CD4-positive, alpha-beta T cell (primary cell): ENCODE results near the gene PRSS50. TPM values are rescaled to one million over a fixed set of nuclear protein-coding genes. Genes with fewer than 3 reads are reported as not detected.

Experiments
- ATAC-seq: fragments of 200-7000 bp; cut with Tn5 transposase; one replicate; pipeline ENCODE4 v1.10.0; 2022; ENCODE audit warnings: mild to moderate bottlenecking; ENCODE audit not compliant: poor library complexity
- CTCF ChIA-PET: fragments of 350-600 bp; sonication (Branson Sonifier 250); formaldehyde crosslinking; loops from one replicate; lab custom pipeline; 2021; ENCODE audit warnings: antibody characterized with exemption, inconsistent platforms; lab: Charles Lee
- POLR2A ChIA-PET: fragments of 350-600 bp; sonication (Branson Sonifier 250); formaldehyde crosslinking; loops from one replicate; lab custom pipeline; 2021; ENCODE audit warnings: antibody characterized with exemption, inconsistent platforms; lab: Charles Lee
- DNase-seq, 14 experiments: peaks; one replicate each; pipeline ENCODE4 v3.0.0-alpha.2; 2013 to 2020; ENCODE audit warnings: mixed read lengths in 2 of 14
- H3K27ac ChIP-seq, 2 donors: one replicate each; pipeline versions ENCODE4 v1.5.1 to v1.7.0; 2013; ENCODE audit warnings: low read length in 2 of 2, low read depth in 1 of 2, mild to moderate bottlenecking in 1 of 2
- H3K27me3 ChIP-seq, 2 experiments: 1 replicate in 1 of 2; 2 replicates in 1 of 2; pipeline versions ENCODE4 v1.6.1 to v1.7.0; 2013; ENCODE audit warnings: low read length in 2 of 2, control low read depth in 1 of 2, mild to moderate bottlenecking in 1 of 2, moderate library complexity in 1 of 2; ENCODE audit not compliant: insufficient read depth in 2 of 2, control insufficient read depth in 1 of 2
- H3K36me3 ChIP-seq: one replicate; pipeline ENCODE4 v1.6.1; 2013; ENCODE audit warnings: low read length, control low read depth; ENCODE audit not compliant: insufficient read depth
- H3K4me1 ChIP-seq: one replicate; pipeline ENCODE4 v1.6.1; 2013; ENCODE audit warnings: low read length, control low read depth; ENCODE audit not compliant: insufficient read depth
- H3K4me3 ChIP-seq: one replicate; pipeline ENCODE4 v1.5.1; 2013; ENCODE audit warnings: mild to moderate bottlenecking, low read length, moderate library complexity
- H3K9me3 ChIP-seq, 2 experiments: 1 replicate in 1 of 2; 2 replicates in 1 of 2; pipeline versions ENCODE4 v1.6.1 to v1.7.0; 2013; ENCODE audit warnings: low read length in 2 of 2, mild to moderate bottlenecking in 2 of 2, control low read depth in 1 of 2, moderate library complexity in 1 of 2; ENCODE audit not compliant: control insufficient read depth in 1 of 2, insufficient read depth in 1 of 2
- H3K27ac Mint-ChIP-seq: one replicate; pipeline ENCODE4 v1.8.0; 2020; ENCODE audit warnings: mixed read lengths
- H3K27me3 Mint-ChIP-seq: one replicate; pipeline ENCODE4 v1.8.0; 2021; ENCODE audit warnings: mixed read lengths
- H3K36me3 Mint-ChIP-seq: one replicate; pipeline ENCODE4 v1.8.0; 2021; ENCODE audit warnings: low read depth, mixed read lengths
- H3K4me1 Mint-ChIP-seq: one replicate; pipeline ENCODE4 v1.8.0; 2021; ENCODE audit warnings: low read depth, mixed read lengths
- H3K4me3 Mint-ChIP-seq: one replicate; pipeline ENCODE4 v1.8.0; 2020; ENCODE audit warnings: mild to moderate bottlenecking, mixed read lengths
- H3K9me3 Mint-ChIP-seq: one replicate; pipeline ENCODE4 v1.8.0; 2020; ENCODE audit warnings: mixed read lengths
- CTCF ChIP-seq: fragments of 200-600 bp; IDR thresholded peaks from one replicate; pipeline ENCODE4 v1.8.0; 2022; ENCODE audit warnings: antibody characterized with exemption, mild to moderate bottlenecking
- intact Hi-C, 2 experiments: fragments of 100-400 bp; cut with DNase I in 1 of 2; cut with micrococcal nuclease in 1 of 2; formaldehyde crosslinking; loops; one replicate each; pipeline versions ENCODE4 v1.15.1 to v1.9.0; 2023 to 2025; cut with DNase I, micrococcal nuclease
- total RNA-seq, 174 experiments: library from RNA in 2 of 174; stranded (reverse) in 2 of 174; gene quantifications; one replicate each; pipeline ENCODE4 v1.2.3 and lab custom pipeline; 2021 to 2026

The PRSS50 gene
- total RNA-seq, 2 experiments from 2014 or later, result not detected

GRCh38 chr3:46670000-46670890, 47.4 kb downstream of the PRSS50 start:
- TF ChIP-seq CTCF, result no peak
- Histone ChIP-seq H3K27ac (no peak overlapping the region), H3K27me3 (no peaks in the 10 kb centered on the region), H3K36me3 (peaks cover 8% of the 10 kb centered on the region), H3K9me3 (no peaks in the 10 kb centered on the region), H3K4me3 (no peak overlapping the region), H3K4me1 (no peaks in the 10 kb centered on the region)
- DNase-seq, result peak in 1 of 14 experiments; percentile 4
- CTCF ChIA-PET, result no interaction called here
- peaks cover 33% of the 10 kb centered on the region for H3K36me3 Mint-ChIP-seq
- POLR2A ChIA-PET, result no interaction called here
- no peak for ATAC-seq
- no peaks in the 10 kb centered on the region for H3K4me1 Mint-ChIP-seq
- intact Hi-C loops, result no loop called here
- H3K27me3 Mint-ChIP-seq, result no peaks in the 10 kb centered on the region
- H3K27ac Mint-ChIP-seq, result no peak overlapping the region
- no peaks in the 10 kb centered on the region for H3K9me3 Mint-ChIP-seq
- no peak overlapping the region for H3K4me3 Mint-ChIP-seq

- no peaks in the 10 kb centered on the region for H3K9me3 ChIP-seq
- Mint-ChIP-seq H3K4me1 (no peaks in the 10 kb centered on the region), H3K4me3 (no peak overlapping the region), H3K36me3 (peaks cover 24% of the 10 kb centered on the region), H3K9me3 (no peaks in the 10 kb centered on the region), H3K27me3 (no peaks in the 10 kb centered on the region), H3K27ac (no peak overlapping the region)
- DNase-seq, result peak in 2 of 14 experiments; percentile 0 to 7
- ChIA-PET CTCF (no interaction called here), POLR2A (no interaction called here)
- H3K36me3 ChIP-seq, result peaks cover 4% of the 10 kb centered on the region
- intact Hi-C loops, result no loop called here
- no peak for TF ChIP-seq CTCF
- no peak overlapping the region for H3K4me3 ChIP-seq
- H3K4me1 ChIP-seq, result no peaks in the 10 kb centered on the region
- no peak overlapping the region for H3K27ac ChIP-seq
- no peak for ATAC-seq
- H3K27me3 ChIP-seq, result no peaks in the 10 kb centered on the region
These were observed 48.3 kb downstream of the PRSS50 start for GRCh38 chr3:46669191-46669999.

GRCh38 chr3:46668591-46668990, 49.1 kb downstream of the PRSS50 start:
- Mint-ChIP-seq H3K27ac (no peak overlapping the region), H3K27me3 (no peaks in the 10 kb centered on the region), H3K36me3 (peaks cover 19% of the 10 kb centered on the region), H3K4me1 (no peaks in the 10 kb centered on the region), H3K9me3 (no peaks in the 10 kb centered on the region), H3K4me3 (no peak overlapping the region)
- Histone ChIP-seq H3K4me1 (no peaks in the 10 kb centered on the region), H3K36me3 (peaks cover 4% of the 10 kb centered on the region), H3K27ac (no peak overlapping the region), H3K9me3 (no peaks in the 10 kb centered on the region), H3K4me3 (no peak overlapping the region), H3K27me3 (no peaks in the 10 kb centered on the region)
- CTCF ChIA-PET, result no interaction called here
- POLR2A ChIA-PET, result no interaction called here
- no peak for ATAC-seq
- TF ChIP-seq CTCF, result no peak
- intact Hi-C loops, result no loop called here
- DNase-seq, result peak in 1 of 14 experiments; percentile 19
